ENCODE results near the gene NABP2.

Gene NABP2

DNA sequence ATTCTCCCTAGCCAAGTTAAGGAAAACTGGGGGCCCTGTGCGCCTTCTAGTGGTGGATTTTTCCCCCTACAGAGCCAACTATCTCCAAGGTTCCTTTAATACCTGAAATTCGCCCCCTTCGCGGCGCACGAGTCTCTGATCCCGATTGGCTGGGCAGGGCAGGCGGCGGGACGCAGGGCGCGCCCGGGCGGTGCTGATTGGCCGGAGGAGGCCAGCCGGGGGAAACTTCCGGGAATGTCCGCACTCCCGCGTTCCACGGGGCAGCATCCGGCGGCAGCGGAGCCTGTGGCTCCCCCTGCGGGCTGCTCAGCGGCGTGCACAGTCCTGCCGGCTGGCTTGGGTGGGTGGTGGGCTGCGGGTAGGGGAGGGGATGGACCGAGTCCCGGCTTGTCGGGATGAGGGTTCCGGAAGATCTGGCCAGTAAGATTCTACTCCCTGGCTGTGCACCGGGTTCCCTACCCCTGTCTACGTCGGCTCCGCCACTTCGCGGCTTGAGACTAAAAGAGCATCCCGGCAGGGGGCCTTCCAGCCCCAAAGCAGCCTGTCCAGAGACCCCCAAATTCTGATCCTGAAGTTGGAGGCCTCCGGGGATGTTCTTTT lies at the start of gene NABP2:
TSS of gene NABP2 (plus strand) at position 241 of the 600 bp plus-strand sequence. CDS start 515 bp downstream, outside the sequence.
- peak; percentile 99 for DNase-seq (ENCODE audit: low read depth, low spot score)

DNA sequence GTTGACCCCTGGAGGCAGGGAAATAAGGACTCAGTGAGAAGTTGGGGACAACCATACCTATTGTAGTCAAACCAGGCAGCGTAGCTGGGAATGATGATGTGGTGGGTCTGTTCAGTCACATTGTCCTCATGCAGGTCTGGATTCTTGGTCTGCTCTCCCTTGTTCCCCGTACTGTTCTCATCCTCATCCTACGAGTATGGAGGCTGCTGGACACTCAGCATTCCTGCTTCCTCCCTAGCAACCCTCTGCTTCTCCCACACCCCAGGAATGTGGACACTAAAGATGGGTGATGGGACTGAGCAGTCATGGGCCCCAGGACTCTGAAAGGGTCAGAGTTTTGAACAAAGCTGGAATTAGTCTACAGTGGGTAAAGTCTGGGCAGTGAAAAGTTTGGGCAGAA lies 45.8 kb upstream of the NABP2 start:
- no peak for DNase-seq (ENCODE audit: low read depth, low spot score)

DNA sequence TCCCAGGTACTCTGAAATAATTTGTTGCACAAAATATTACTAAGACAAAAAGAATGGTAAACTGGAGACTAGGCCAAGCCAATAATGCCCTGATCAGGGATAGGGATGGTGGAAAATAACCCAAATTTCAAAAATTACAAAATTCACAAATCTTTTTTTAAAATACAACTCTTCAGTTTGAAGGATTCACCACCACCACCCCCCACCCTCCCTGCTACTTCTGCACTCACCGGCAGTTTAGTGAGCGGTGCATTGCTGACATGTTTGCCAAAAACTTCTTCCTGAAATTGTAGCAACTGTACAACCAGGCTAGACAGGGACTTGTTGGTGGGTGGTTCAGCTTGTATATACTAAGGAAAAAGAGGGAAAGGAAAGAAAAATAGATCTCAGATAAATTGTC lies 37.2 kb upstream of the NABP2 start:
- no peak for DNase-seq (ENCODE audit: low read depth, low spot score)

DNA sequence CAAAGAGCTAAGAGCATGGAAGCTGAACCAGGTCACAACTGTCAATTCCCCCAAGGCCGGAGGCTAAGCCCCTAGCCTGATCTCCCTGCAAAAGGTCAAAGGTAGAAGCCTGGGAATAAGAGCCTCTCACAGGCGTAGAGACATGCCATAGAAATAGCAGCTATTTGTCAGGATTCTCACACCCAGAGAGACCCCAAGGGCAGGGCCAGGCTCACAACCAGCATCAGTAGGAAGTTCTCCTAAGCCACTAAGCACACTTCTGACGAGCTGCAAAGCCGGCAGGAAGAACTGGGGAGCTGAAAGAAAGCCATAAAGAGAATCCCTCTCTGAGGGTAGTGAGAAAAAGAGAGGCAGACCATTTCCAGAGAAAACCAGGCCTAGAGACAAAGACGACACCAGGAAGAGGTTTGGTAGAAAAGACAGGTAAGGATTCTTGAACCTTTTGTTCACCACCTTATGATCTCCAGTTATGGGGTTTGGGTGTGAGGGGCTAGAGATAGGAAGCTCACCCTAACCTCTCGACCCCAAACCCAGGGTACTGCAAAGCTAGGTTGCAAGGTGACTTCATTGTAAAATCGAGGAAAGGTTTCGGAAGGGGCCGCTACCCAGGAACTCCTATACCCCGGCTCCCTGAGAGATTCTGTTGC lies 35.9 kb upstream of the NABP2 start:
- peak; percentile 79 for DNase-seq (ENCODE audit: low read depth, low spot score)

DNA sequence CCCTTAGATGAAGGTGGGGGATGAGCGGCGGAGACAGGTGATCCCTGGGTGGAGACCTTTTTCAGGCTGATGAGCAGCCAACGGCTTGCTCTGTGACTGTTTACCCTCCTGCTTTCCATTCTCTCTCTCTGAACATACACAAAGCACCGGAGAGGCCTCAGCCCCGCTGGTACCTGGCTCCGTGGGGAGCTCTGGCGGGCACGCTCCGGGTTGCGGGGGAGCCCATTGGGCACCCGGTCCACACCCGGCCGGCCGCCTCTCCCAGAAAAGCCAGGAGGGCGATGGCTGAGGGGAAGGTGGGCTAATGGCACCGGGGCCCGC lies 35.4 kb upstream of the NABP2 start:
- peak; percentile 38 for DNase-seq (ENCODE audit: low read depth, low spot score)

DNA sequence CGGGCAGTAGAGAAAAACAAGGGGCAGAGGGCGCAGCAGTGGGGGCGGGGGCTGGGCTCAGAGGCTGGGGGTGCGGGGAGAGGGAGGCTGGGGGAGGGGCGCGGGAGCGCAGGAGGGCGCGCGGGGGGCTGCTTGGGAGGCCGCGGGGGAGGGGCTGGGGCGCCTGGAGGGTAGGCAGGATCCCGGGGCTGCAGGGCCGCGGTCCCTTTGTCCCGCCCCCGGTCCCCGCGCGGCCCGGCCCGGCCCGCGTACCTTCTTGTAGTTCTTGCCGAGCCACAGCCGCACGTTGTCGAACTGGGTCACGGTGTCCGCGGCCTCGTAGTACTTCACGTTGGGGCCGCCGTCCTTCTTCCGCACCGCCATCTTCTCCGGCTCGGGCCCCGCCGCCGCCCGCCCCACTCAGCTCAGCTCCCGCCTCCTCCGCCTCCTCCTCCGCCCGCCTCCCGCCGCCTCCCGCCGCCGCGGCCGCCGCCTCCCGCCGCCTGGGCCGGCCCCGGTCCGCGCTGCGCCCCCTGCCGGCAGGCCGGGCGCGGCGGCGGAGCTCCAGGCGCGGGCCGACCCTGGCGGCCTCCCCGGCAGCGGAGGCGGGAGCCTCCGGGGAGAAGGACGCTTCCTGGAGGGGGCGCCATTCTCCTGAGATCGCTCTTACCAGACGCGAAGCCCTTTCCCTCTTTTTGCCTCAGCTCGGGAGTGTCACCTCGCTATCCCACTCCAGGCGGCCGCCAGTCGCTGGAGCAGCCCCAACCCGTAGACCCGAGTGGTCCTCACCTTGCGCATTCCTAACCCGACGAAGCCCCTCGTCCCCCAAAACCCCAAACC lies 34.8 kb upstream of the NABP2 start, which contains the start of gene SMARCC2:
TSS of gene SMARCC2 (minus strand) at position 385 of the 819 bp plus-strand sequence. CDS start at position 363, 22 bp downstream.
- DNase-seq (ENCODE audit: low read depth, low spot score) = peak; percentile 96

DNA sequence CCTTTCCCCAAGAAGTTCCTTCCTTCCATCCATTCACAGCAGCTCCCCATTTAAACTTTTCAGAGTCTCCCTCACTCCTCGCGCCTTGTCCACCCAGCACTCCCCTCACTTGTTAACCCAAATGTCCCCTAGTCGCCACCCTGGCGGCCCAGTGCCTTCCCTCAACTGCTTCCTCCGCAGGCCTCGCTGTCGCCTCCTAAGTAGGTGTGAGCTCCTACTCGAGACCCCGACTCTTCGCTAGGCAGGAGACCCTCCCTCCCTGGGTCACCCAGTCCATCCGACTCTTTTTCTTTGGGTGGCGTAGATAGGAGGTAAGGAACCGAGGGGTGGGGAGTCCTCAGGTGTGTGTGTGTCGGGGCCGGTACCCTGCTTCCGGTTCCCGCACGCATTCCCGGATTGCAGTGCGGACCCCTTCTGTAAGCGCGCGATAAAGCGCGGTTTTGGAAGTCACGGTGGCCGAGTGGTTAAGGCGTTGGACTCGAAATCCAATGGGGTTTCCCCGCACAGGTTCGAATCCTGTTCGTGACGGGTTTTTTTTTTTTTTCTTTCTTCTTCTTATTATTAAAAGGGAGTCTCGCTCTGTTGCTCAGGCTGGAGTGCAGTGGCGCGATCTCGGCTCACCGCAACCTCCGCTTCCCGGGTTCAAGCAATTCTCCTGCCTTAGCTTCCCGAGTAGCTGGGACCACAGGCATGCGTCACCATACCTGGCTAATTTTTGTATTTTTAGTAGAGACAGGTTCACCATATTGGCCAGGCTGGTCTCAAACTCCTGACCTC lies 34.0 kb upstream of the NABP2 start:
- peak; percentile 97 for DNase-seq (ENCODE audit: low read depth, low spot score)

DNA sequence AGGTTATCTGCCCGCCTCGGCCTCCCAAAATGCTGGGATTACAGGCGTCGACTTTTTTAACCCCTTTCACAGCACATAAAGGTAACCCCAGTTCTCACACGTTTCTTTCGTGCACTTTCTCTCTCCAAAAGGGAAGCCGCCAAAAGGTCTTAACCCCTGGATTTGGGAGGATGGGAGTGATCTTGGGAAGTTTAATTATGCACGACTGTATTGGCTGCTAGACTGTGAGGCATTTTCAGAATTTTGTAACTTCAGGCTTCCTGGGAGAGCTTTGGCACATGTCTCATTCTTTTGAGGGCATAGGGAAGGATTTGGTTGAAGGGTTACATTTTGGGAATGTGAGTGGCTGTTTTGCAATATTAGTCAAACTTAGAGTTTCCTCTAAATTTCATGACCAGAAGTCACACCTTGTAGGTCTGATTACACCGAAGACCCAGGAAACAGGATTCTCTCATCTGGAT lies 33.4 kb upstream of the NABP2 start:
- no peak for DNase-seq (ENCODE audit: low read depth, low spot score)

DNA sequence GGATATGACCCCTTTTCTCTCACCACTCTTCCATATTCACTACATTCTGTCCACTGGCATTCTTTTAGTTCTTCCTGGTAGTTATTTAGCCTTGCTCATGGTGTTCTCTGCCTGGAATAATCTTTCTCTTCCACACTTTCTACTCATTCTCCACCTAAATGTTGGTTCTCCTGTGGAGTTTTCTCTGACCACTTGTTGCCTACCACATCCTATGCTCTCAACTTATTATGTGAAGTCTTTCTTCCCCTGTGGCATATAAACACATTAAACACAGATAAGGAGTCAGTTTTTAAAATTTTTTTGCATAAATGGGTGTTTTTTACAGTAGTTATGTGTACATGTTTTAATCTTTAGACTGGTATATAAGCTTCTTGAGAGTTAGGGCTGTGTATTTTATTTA lies 31.6 kb upstream of the NABP2 start:
- no peak for DNase-seq (ENCODE audit: low read depth, low spot score)

DNA sequence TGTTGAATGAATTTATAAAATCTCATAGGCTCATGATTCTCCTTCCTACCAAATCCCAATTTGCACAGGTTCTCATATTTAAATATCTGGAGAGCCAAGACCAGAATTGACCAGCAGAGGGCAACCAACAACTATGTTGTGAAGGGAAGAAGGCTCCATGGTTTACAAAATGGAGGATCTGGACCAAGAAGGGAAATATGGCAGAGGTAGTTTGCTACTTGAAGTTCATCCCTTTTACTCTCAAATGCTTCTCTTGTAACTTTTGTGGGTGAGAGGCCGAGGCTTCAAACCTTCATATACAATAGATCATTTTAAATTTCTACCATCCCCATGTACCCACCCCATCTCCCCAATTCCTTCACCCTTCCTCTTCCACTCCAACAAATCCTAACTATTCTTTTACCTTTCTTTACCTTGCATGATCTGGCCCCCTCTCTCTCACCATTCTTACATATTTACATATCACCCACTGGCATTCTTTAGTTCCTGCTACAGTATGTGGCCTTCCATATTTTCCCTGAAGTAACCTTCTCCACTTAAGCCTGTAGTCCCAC lies 31.0 kb upstream of the NABP2 start:
- peak; percentile 53 for DNase-seq (ENCODE audit: low read depth, low spot score)

DNA sequence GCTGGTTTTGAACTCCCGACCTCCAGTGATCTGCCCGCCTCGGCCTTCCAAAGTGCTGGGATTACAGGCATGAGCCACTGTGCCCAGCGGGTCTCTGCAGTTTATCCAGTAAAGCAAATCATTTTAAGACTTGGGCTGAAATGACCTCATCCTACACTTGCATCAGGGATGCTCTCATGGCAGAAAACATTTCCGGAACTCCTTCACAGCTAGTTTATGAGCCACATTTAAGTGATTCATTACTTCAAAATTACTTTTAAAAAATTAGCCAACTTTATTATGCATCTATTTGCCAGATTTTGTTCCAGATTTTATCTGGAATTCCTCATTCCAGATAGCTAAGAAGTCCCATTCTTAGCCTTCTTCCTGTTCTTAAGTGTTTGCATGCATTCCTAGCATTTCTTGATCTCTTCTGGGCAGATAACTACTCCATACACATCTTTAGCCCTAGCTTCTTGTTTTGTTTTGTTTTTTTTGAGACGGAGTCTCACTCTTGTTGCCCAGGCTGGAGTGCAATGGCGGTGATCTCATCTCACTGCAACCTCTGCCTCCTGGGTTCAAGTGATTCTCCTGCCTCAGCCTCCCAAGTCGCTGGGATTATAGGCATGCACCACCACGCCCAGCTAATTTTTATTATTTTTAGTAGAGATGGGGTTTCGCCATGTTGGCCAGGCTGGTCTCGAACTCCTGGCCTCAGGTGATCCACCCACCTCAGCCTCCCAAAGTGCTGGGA lies 27.2 kb upstream of the NABP2 start:
- peak; percentile 43 for DNase-seq (ENCODE audit: low read depth, low spot score)

DNA sequence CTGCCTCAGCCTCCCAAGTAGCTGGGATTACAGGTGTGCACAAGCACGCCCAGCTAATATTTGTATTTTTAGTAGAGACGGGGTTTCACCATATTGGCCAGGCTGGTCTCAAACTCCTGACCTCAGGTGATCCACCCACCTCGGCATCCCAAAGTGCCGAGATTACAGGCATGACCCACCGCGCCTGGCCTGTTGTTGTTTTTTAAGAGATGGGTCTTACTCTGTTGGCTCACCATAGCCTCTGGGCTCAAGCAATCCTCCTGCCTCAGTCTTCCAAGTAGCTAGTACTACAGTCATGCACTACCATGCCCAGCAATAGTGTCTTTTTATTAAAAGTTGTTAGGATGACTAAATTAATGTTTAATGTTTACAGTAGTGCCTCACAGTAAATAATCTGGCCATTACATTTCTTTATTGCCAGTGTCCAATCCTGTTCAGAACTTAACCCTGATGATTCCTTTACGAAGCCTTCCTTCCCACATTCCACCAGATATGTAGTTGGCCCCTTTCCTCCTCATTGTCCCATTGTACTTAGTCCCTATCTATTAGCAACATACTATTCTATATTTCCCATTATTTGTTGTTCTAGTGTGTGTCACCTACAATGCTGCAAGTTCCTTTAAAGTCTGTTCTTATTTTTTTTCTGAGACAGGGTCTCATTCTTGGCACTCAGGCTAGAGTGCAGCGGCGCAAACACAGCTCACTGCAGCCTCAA lies 26.1 kb upstream of the NABP2 start:
- DNase-seq (ENCODE audit: low read depth, low spot score) = no peak

DNA sequence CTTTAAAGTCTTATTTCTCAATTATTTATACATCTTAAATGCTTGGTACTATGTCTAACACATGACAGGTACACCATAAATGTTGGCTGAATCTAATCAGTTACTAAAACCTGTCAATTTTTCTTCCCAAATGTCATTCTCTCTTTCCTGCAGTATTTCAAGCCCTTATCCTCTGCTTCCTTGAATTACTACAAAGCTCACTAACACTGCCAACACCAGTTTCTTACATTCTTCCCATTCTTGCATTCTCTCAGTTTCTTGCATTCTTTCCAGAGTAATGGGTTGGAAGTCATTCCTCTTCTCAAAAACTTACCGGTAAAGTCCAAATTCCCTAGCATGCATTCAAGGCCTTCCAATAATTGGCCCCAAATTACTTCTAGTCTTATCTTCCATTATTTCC lies 25.3 kb upstream of the NABP2 start:
- no peak for DNase-seq (ENCODE audit: low read depth, low spot score)

DNA sequence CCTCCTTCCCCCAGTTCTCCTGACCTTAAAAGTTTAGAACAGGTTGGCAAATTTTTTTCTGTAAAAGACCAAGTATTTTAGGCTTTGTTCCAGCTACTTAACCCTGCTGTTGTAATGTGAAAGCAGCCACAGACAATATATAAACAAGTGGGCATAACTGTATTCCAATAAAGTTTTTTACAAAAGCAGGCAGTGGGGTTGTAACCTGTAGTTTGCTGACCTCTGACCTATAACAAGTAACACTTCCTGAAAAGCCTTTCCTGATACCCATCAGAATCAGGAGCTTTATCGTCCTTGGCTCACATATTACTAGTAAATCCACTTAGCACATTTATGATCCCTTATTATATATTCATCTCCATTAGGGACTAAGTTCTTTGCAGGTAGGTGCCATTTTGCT lies 21.8 kb upstream of the NABP2 start:
- no peak for DNase-seq (ENCODE audit: low read depth, low spot score)

DNA sequence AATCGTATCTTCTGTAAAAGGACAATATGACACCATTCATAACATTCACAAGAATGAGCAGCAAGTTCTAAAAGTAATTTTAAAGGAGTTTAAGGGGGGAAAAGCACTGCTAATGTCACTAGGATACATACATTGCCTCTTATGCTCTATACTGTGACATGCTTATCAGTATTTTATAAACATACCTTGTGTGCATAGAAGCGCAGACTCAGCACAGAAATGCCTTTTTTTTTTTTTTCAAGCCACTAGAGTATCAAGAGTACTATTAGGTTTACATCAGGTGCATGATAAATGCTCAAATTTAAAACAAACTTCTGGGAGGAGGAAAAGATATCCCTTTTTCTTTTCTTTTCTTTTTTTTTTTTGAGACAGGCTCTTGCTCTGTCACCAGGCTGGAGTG lies 21.3 kb upstream of the NABP2 start:
- DNase-seq (ENCODE audit: low read depth, low spot score) = no peak

DNA sequence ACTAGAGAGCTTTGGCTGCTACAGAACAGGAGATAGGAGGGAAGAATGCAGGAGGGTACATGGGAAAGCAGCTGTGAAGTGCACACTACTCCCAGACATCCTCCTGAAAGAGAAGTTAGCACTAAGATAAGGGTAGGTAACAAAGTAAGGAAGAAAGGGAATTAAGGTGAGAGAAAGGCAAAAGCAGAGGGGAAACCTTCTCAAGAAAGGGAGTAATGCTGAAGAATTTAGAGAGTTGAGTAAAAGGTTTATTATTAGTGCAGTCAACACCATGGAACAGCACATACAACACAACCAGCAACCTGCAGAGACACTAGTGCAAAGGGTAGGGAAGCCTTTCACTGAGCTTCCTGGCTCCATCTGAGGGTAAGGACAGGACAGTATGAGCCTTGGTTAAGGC lies 19.9 kb upstream of the NABP2 start:
- no peak for DNase-seq (ENCODE audit: low read depth, low spot score)

DNA sequence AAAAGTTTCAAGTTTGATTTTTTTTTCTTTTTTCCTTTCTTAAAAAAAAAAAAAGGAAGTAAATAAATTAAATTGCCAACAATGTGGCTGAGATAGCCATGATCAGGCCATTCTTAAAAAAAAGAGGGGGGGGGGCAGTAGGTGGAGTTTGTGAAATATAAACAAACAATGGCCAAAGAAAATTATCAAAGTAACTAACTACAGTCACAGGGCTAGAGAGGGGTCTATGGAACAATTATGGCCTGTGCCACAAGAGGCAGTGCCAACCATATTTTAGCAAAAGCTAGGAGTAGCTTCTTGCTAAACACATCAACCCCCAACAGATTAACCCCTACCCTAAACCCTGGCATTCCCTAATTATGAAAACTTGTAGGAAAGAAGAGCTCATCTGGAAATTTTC lies 18.7 kb upstream of the NABP2 start:
- no peak for DNase-seq (ENCODE audit: low read depth, low spot score)

DNA sequence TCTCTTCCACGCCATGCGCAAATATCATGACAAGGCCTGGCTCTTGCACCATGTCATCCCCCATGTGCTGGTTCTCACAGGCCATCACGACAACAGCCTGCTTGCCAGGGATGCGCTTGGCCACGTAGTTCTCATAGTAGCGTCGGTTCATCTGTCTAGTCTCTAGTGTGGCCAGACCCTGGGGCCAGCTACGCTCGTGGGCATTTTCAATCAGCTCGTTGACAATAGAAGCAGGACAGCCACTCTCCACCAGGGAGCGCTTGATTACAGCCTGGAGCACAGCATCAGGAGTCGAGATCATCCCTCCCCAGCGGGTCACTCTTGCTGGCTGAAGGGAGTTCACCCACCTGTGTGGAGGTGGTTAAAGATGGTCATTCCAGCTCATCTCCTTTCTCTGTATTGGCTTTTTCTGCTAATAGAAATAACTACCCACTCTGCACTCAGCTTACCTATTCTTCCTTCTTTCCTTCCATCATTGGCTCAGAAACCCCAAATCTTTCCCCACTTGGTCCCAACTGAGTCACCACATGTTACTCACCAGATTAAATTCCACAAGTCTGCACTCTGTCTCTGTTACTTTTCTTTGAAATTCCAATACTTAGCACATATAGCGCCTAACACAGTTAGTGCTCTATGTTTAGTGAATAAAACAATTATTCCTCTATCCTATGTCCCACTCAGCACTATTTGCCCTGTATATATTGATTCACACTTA lies 17.5 kb upstream of the NABP2 start:
- peak; percentile 83 for DNase-seq (ENCODE audit: low read depth, low spot score)

DNA sequence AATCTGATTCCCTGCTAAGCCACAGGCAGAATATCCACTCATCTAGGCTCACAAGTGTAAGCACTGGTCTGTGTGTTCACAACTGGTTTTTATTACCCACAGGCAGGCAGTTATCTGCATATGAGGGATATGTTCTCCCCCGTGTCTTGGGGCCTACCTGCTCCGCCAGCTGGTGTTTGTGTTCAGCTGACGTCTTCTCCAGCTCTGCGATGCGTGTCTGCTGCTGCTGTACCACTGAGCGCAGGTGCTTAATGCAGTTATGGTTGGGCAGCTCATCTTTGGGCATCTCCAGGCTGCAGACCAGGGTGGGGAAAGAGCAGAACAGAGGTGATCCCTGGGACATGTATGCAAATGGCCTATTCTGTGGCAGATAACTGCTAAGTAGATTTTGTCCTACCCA lies 16.1 kb upstream of the NABP2 start:
- no peak for DNase-seq (ENCODE audit: low read depth, low spot score)

DNA sequence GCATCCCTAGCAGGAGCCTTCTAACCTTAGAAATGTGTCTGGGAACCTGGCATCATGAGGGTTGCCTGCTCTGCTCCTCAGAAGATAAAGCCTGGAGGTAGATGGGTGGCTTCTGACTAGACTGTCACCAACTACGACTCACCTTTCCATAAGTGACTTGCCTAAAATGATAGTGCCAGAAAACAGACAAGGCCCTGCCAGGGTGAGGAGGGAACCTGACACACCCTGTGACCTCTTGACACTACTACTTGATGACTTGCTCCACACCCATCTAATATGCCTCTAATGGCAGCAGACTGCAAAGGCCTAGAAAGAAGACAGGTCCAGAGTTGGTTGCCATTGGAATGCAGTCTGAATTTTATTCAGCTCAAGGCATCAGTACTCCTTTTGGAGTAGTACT lies 11.8 kb upstream of the NABP2 start:
- no peak for DNase-seq (ENCODE audit: low read depth, low spot score)

Data from ELF-1 (cell line).